HEK293 (cell line): Measurements from ENCODE around the gene CSF3R.

Experiments
- KLF1 ChIP-seq: fragments of 450-650 bp; formaldehyde crosslinking; IDR thresholded peaks from 2 replicates; pipeline ENCODE4 v1.5.1; 2016; ENCODE audit warnings: missing biosample characterization, missing genetic modification characterization
- OSR2 ChIP-seq: fragments of 450-650 bp; formaldehyde crosslinking; IDR thresholded peaks from 2 replicates; pipeline ENCODE4 v1.5.1; 2016; ENCODE audit warnings: missing biosample characterization, missing genetic modification characterization
- YY1 ChIP-seq: fragments of 450-650 bp; formaldehyde crosslinking; IDR thresholded peaks from 2 replicates; pipeline ENCODE4 v1.5.1; 2018; ENCODE audit warnings: missing biosample characterization, missing genetic modification characterization
- ZNF302 ChIP-seq: fragments of 450-650 bp; formaldehyde crosslinking; IDR thresholded peaks from 2 replicates; pipeline ENCODE4 v1.5.1; 2016; ENCODE audit warnings: missing biosample characterization, missing genetic modification characterization, low read depth
- ZNF558 ChIP-seq: fragments of 450-650 bp; formaldehyde crosslinking; IDR thresholded peaks from 2 replicates; pipeline ENCODE4 v1.5.1; 2016; ENCODE audit warnings: missing biosample characterization, missing genetic modification characterization
- ZNF654 ChIP-seq: fragments of 450-650 bp; formaldehyde crosslinking; IDR thresholded peaks from 2 replicates; pipeline ENCODE4 v1.5.1; 2016; ENCODE audit warnings: low read depth, missing biosample characterization, missing genetic modification characterization
- ZNF768 ChIP-seq: fragments of 450-650 bp; formaldehyde crosslinking; IDR thresholded peaks from 2 replicates; pipeline ENCODE4 v1.5.1; 2018; ENCODE audit warnings: missing biosample characterization, mild to moderate bottlenecking, missing genetic modification characterization
- ZSCAN30 ChIP-seq: fragments of 450-650 bp; IDR thresholded peaks from 2 replicates; pipeline ENCODE4 v1.5.1; 2018; ENCODE audit warnings: missing biosample characterization, mild to moderate bottlenecking, missing genetic modification characterization, moderate library complexity
- TF ChIP-seq, protein P1 (sequence below): fragments of 450-650 bp; formaldehyde crosslinking; IDR thresholded peaks from 2 replicates; pipeline ENCODE4 v1.5.1; 2016; ENCODE audit warnings: missing biosample characterization, missing genetic modification characterization
- TF ChIP-seq, protein P2 (sequence below): fragments of 450-650 bp; formaldehyde crosslinking; IDR thresholded peaks from 2 replicates; pipeline ENCODE4 v1.5.1; 2016; ENCODE audit warnings: missing biosample characterization, missing genetic modification characterization, low read depth

DNA sequence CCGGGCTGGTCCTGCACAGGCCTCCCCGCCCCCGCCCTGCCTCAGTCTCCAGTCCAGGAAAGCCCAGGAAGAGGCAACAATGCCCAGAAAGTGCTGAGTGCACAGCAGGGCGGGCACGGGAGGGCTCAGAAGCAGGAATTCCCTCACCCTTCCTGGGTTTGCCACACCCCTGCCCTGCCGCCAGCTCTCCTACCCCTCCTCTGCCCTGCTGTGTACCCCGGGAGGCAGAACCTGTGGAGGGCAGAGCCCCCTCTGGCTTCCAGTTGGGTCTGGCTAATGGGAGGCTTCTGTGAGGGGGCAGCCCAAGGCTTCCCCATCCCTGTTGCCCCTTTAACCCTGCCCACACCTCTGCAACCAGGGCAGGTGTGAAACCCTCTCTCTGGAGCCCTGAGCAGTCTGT is 47.5 kb upstream of the CSF3R start:
- no peak for TF ChIP-seq YY1 (tag by site-specific recombination)
- TF ChIP-seq, protein P1, sequence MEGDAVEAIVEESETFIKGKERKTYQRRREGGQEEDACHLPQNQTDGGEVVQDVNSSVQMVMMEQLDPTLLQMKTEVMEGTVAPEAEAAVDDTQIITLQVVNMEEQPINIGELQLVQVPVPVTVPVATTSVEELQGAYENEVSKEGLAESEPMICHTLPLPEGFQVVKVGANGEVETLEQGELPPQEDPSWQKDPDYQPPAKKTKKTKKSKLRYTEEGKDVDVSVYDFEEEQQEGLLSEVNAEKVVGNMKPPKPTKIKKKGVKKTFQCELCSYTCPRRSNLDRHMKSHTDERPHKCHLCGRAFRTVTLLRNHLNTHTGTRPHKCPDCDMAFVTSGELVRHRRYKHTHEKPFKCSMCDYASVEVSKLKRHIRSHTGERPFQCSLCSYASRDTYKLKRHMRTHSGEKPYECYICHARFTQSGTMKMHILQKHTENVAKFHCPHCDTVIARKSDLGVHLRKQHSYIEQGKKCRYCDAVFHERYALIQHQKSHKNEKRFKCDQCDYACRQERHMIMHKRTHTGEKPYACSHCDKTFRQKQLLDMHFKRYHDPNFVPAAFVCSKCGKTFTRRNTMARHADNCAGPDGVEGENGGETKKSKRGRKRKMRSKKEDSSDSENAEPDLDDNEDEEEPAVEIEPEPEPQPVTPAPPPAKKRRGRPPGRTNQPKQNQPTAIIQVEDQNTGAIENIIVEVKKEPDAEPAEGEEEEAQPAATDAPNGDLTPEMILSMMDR (tag by site-specific recombination), result no peak
- TF ChIP-seq, protein P2, sequence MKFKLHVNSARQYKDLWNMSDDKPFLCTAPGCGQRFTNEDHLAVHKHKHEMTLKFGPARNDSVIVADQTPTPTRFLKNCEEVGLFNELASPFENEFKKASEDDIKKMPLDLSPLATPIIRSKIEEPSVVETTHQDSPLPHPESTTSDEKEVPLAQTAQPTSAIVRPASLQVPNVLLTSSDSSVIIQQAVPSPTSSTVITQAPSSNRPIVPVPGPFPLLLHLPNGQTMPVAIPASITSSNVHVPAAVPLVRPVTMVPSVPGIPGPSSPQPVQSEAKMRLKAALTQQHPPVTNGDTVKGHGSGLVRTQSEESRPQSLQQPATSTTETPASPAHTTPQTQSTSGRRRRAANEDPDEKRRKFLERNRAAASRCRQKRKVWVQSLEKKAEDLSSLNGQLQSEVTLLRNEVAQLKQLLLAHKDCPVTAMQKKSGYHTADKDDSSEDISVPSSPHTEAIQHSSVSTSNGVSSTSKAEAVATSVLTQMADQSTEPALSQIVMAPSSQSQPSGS (tag by site-specific recombination), result no peak
- no peak for TF ChIP-seq KLF1
- TF ChIP-seq ZSCAN30 (tag by site-specific recombination), result no peak
- no peak for TF ChIP-seq ZNF558
- TF ChIP-seq ZNF654 (tag by site-specific recombination), result no peak
- TF ChIP-seq OSR2 (tag by site-specific recombination), result no peak
- TF ChIP-seq ZNF302, result no peak
- TF ChIP-seq ZNF768 (tag by site-specific recombination), result no peak
